ENCODE results near the gene CTBP2.

DNA sequence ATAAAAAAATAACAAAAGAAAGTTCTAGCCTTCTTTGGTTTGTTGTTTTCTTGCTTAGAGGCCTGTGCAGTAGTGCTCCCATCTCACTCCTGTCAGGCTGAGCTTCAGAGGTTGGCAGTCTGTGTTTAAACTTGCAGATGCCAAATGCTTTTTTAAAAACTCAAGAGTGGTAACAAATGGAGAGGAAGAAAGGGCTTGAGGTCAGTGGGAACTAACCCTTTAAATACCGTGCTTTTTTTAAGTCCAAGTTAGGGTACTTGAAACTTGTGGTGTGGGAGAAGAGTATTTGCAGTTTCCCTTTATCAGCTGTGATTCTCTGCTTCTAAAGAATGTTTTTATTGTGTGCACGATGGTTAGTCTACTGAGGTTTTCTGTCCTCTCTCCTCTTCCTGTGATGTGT lies 189.1 kb downstream of the CTBP2 start:
- TF ChIP-seq ZNF326 (CRISPR knock-in tag; IDR thresholded peaks at IDR 0.05; ENCODE audit: borderline replicate concordance) (no peak), CEBPB (IDR thresholded peaks at IDR 0.05; ENCODE audit: borderline replicate concordance, low read depth, low read length) (no peak)

Data from HepG2 (cell line).